ENCODE measurements around the gene CHD6.

- TF ChIP-seq POLR2A (IDR thresholded peaks at IDR 0.05; ENCODE audit: low read depth, low read length) (no peak), POLR2AphosphoS5 (IDR thresholded peaks at IDR 0.05; ENCODE audit: low read depth, low read length) (no peak), TAF1 (IDR thresholded peaks at IDR 0.05; ENCODE audit: low read depth, low read length) (no peak)
Observed at GRCh38 chr20:41616228-41616627, 1.9 kb downstream of the CHD6 start.

Data from GM12891 (cell line).